ENCODE data around the gene PACS2. TPM values are rescaled to one million over a fixed set of nuclear protein-coding genes. Genes with fewer than 3 reads are reported as not detected.

Gene PACS2
- total and polyA plus RNA-seq, 2 of the 8 experiments (the other 6 are each of a cell fraction or from before 2014, with no cell fraction given): 38.0 to 62.8 TPM

- TF ChIP-seq BCL11A (IDR thresholded peaks at IDR 0.05; ENCODE audit: low read depth in 2 of 2, low read length in 2 of 2) (no peak), TBP (IDR thresholded peaks at IDR 0.05; ENCODE audit: low read depth, low read length) (no peak), SIX5 (IDR thresholded peaks at IDR 0.05; ENCODE audit: low read depth, low read length) (no peak), POLR2A (IDR thresholded peaks at IDR 0.05; ENCODE audit: control extremely low read depth in 1 of 2, low read depth in 2 of 2, low read length in 2 of 2) (no peak), JUN (IDR thresholded peaks at IDR 0.05; ENCODE audit: low read depth, low read length) (no peak), SAP30 (IDR thresholded peaks at IDR 0.05; ENCODE audit: insufficient read depth, insufficient replicate concordance, low read length) (no peak), HDAC6 (IDR thresholded peaks at IDR 0.05; ENCODE audit: low read depth, low read length) (no peak), GTF2F1 (IDR thresholded peaks at IDR 0.05; ENCODE audit: borderline replicate concordance, low read depth, low read length) (no peak)
Measured at GRCh38 chr14:105283899-105284298, 30.6 kb upstream of the PACS2 start (continued).

All from H1 (cell line).